RPMI7951 (cell line): ENCODE measurements around the gene RGS7. TPM values are rescaled to one million over a fixed set of nuclear protein-coding genes. Genes with fewer than 3 reads are reported as not detected.

Source experiments
- total RNA-seq: library from RNA; depleted of rRNA; stranded (reverse); fragments of >200 nt; shearing (Covaris generic); gene quantifications from 2 replicates; pipeline ENCODE4 v1.2.3, GENCODE V29; 2014; rRNA removed

The RGS7 gene
- total RNA-seq, 1 experiment from 2014 or later = not detected

Other genes starting within 250 kb of the RGS7 start
- 84.7 and 87.0 TPM in 2 replicates for gene FH, start 162.6 kb upstream of the RGS7 start, total RNA-seq
- gene KMO, start 175.2 kb upstream of the RGS7 start, total RNA-seq = 0.60 and 1.3 TPM in 2 replicates